ENCODE data around the gene MARK4. TPM values are rescaled to one million over a fixed set of nuclear protein-coding genes. Genes with fewer than 3 reads are reported as not detected.
"Not testable (repeated sequence)": the region's sequence is repeated elsewhere in the genome, so short reads cannot be mapped to it uniquely, and the experiment has no call there.

The MARK4 gene
- total RNA-seq, 4 donors from 2014 or later = 13.5 to 51.5 (median 15.5) TPM

- intact Hi-C loops (cut with DNase I; ENCODE audit: low total_unique reads) = no loop called here
- Histone ChIP-seq H3K27ac (no peak overlapping the region), H3K27me3 (no peaks in the 10 kb centered on the region), H3K4me3 (no peak overlapping the region), H3K4me1 (no peaks in the 10 kb centered on the region), H3K36me3 (no peaks in the 10 kb centered on the region), H3K9me3 (no peaks in the 10 kb centered on the region)
- TF ChIP-seq POLR2A (IDR thresholded peaks at IDR 0.05) = no peak
- TF ChIP-seq CTCF (IDR thresholded peaks at IDR 0.05) = no peak
- DNase-seq = no peak
These were observed 56.3 kb downstream of the MARK4 start for GRCh38 chr19:45307361-45307760.

GRCh38 chr19:45309322-45309721, 58.3 kb downstream of the MARK4 start:
- H3K27ac ChIP-seq; H3K27me3 ChIP-seq; H3K4me3 ChIP-seq; H3K4me1 ChIP-seq; H3K36me3 ChIP-seq; H3K9me3 ChIP-seq; DNase-seq; intact Hi-C loops (cut with DNase I; ENCODE audit: low total_unique reads): not testable (repeated sequence)

- Histone ChIP-seq H3K9me3 (no peaks in the 10 kb centered on the region), H3K27ac (no peak overlapping the region), H3K27me3 (no peaks in the 10 kb centered on the region), H3K4me1 (no peaks in the 10 kb centered on the region), H3K4me3 (no peak overlapping the region), H3K36me3 (no peaks in the 10 kb centered on the region)
- TF ChIP-seq POLR2A (IDR thresholded peaks at IDR 0.05) = no peak
- TF ChIP-seq CTCF (IDR thresholded peaks at IDR 0.05) = no peak
- intact Hi-C loops (cut with DNase I; ENCODE audit: low total_unique reads) = no loop called here
- no peak for DNase-seq
These were observed 60.5 kb downstream of the MARK4 start for GRCh38 chr19:45311621-45312020.

- H3K27ac ChIP-seq; H3K36me3 ChIP-seq; H3K27me3 ChIP-seq; H3K4me3 ChIP-seq; DNase-seq; intact Hi-C loops (cut with DNase I; ENCODE audit: low total_unique reads); H3K9me3 ChIP-seq; H3K4me1 ChIP-seq: not testable (repeated sequence)
These were observed 61.2 kb downstream of the MARK4 start for GRCh38 chr19:45312285-45312684.

- intact Hi-C loops (cut with DNase I; ENCODE audit: low total_unique reads) = no loop called here
- TF ChIP-seq CTCF (IDR thresholded peaks at IDR 0.05) (no peak), POLR2A (IDR thresholded peaks at IDR 0.05) (no peak)
- no peak for DNase-seq
- no peaks in the 10 kb centered on the region for H3K9me3 ChIP-seq
- H3K27ac ChIP-seq = no peak overlapping the region
- no peak overlapping the region for H3K4me3 ChIP-seq
- no peaks in the 10 kb centered on the region for H3K27me3 ChIP-seq
- no peaks in the 10 kb centered on the region for H3K4me1 ChIP-seq
- H3K36me3 ChIP-seq = no peaks in the 10 kb centered on the region
These were observed 63.7 kb downstream of the MARK4 start for GRCh38 chr19:45314708-45315245.

GRCh38 chr19:45315304-45315703, 64.2 kb downstream of the MARK4 start:
- H3K27me3 ChIP-seq = no peaks in the 10 kb centered on the region
- DNase-seq = no peak
- no peak for TF ChIP-seq CTCF (IDR thresholded peaks at IDR 0.05)
- TF ChIP-seq POLR2A (IDR thresholded peaks at IDR 0.05) = no peak
- H3K4me3 ChIP-seq = no peak overlapping the region
- no peaks in the 10 kb centered on the region for H3K4me1 ChIP-seq
- H3K36me3 ChIP-seq = no peaks in the 10 kb centered on the region
- intact Hi-C loops (cut with DNase I; ENCODE audit: low total_unique reads) = no loop called here
- no peak overlapping the region for H3K27ac ChIP-seq
- no peaks in the 10 kb centered on the region for H3K9me3 ChIP-seq
